K562 (cell line): ENCODE data around the gene VPS18. TPM values are rescaled to one million over a fixed set of nuclear protein-coding genes. Genes with fewer than 3 reads are reported as not detected.

Experiments
- ARID2 ChIP-seq: fragments of 450-650 bp; IDR thresholded peaks from 2 replicates; pipeline ENCODE4 v1.6.1; 2017; ENCODE audit warnings: antibody characterized with exemption, mild to moderate bottlenecking
- CBX3 ChIP-seq, 2 experiments: IDR thresholded peaks; 1 replicate in 1 of 2; 2 replicates in 1 of 2; pipeline ENCODE4 v1.6.1; 2012; ENCODE audit warnings: inconsistent platforms in 2 of 2, low read length in 2 of 2, borderline replicate concordance in 1 of 2, control low read depth in 1 of 2
- CREBBP ChIP-seq: IDR thresholded peaks from one replicate; pipeline ENCODE4 v1.6.1; 2012; ENCODE audit warnings: low read depth, mild to moderate bottlenecking, control low read depth, inconsistent platforms, low read length
- CTBP1 ChIP-seq: fragments of 450-650 bp; IDR thresholded peaks from 2 replicates; pipeline ENCODE4 v1.6.1; 2016; ENCODE audit warnings: borderline replicate concordance
- EGR1 ChIP-seq: fragments of 450-650 bp; conservative IDR thresholded peaks from 2 replicates; pipeline ENCODE4 v1.6.1; 2017; ENCODE audit warnings: mild to moderate bottlenecking
- NCOR1 ChIP-seq: fragments of 450-650 bp; IDR thresholded peaks from 2 replicates; pipeline ENCODE4 v1.6.1; 2016; ENCODE audit warnings: mild to moderate bottlenecking, moderate library complexity
- PHB2 ChIP-seq: fragments of 450-650 bp; IDR thresholded peaks from 2 replicates; pipeline ENCODE4 v1.6.1; 2017; ENCODE audit warnings: low read depth
- POLR2H ChIP-seq: IDR thresholded peaks from 2 replicates; pipeline ENCODE4 v1.6.1; 2016; ENCODE audit warnings: missing genetic modification characterization, low read depth, mild to moderate bottlenecking, control low read depth, missing compliant biosample characterization, moderate library complexity
- RAD21 ChIP-seq, 2 experiments: fragments of 250-450 bp in 1 of 2; fragments of 450-650 bp in 1 of 2; sonication (Bioruptor Pico) in 1 of 2; formaldehyde crosslinking in 1 of 2; IDR thresholded peaks in 1 of 2; conservative IDR thresholded peaks in 1 of 2; 2 replicates each; pipeline versions ENCODE4 v1.4.0 to v1.8.0; 2020 to 2022; ENCODE audit warnings: mild to moderate bottlenecking in 2 of 2, moderate library complexity in 1 of 2
- RB1 ChIP-seq: fragments of 450-650 bp; IDR thresholded peaks from 2 replicates; pipeline ENCODE4 v1.6.1; 2017; ENCODE audit warnings: low read depth, mild to moderate bottlenecking
- RBFOX2 ChIP-seq: fragments of 200-400 bp; formaldehyde crosslinking; IDR thresholded peaks from 2 replicates; pipeline ENCODE4 v1.6.1; 2017; ENCODE audit warnings: low read depth, mild to moderate bottlenecking, low read length, moderate library complexity
- RBM25 ChIP-seq: fragments of 200-400 bp; formaldehyde crosslinking; IDR thresholded peaks from 2 replicates; pipeline ENCODE4 v1.6.1; 2018; ENCODE audit warnings: low read length, low read depth, moderate library complexity; ENCODE audit not compliant: severe bottlenecking
- RCOR1 ChIP-seq, 2 experiments: IDR thresholded peaks; 2 replicates each; pipeline ENCODE4 v1.6.1; 2012; ENCODE audit warnings: low read depth in 2 of 2, low read length in 2 of 2, borderline replicate concordance in 1 of 2, improper control_type of control experiment in 1 of 2
- ZBTB17 ChIP-seq: fragments of 450-650 bp; formaldehyde crosslinking; IDR thresholded peaks from 2 replicates; pipeline ENCODE4 v1.4.0; 2020; ENCODE audit warnings: mild to moderate bottlenecking
- ZBTB5 ChIP-seq: fragments of 450-650 bp; IDR thresholded peaks from 2 replicates; pipeline ENCODE4 v1.6.1; 2017; ENCODE audit warnings: antibody characterized with exemption
- ZFP1 ChIP-seq: fragments of 450-650 bp; formaldehyde crosslinking; IDR thresholded peaks from 2 replicates; pipeline ENCODE4 v1.4.0; 2020; ENCODE audit warnings: mild to moderate bottlenecking, mixed read lengths
- ZNF174 ChIP-seq: fragments of 250-450 bp; sonication (Bioruptor Pico); IDR thresholded peaks from 2 replicates; pipeline ENCODE4 v1.4.0; 2020; ENCODE audit warnings: mild to moderate bottlenecking
- ZNF609 ChIP-seq: sonication (generic); formaldehyde crosslinking; IDR thresholded peaks from 2 replicates; pipeline ENCODE4 v1.8.1; 2023; ENCODE audit warnings: missing genetic modification reagents, mild to moderate bottlenecking, borderline replicate concordance
- ZSCAN29 ChIP-seq: fragments of 450-650 bp; IDR thresholded peaks from 2 replicates; pipeline ENCODE4 v1.6.1; 2017
- polyA plus RNA-seq, 8 experiments: library from polyadenylated mRNA; depleted of rRNA in 4 of 8; stranded (reverse) in 5 of 8; unstranded in 3 of 8; fragments of >200 nt; fragmentation: Nextera tagmentation in 2 of 8; fragmentation: Illumina TruSeq in 1 of 8; extraction: Ambion mirVana in 2 of 8; extraction: Trizol in 1 of 8; gene quantifications; 2 replicates each; pipeline versions ENCODE4 v1.2.1 to v1.2.3, GENCODE V29; 2011 to 2014; ENCODE audit warnings: inconsistent platforms in 1 of 8, missing spikeins in 1 of 8
- total RNA-seq, 7 experiments: library from RNA; depleted of rRNA in 6 of 7; stranded (reverse); fragments of >200 nt in 6 of 7; fragmentation: Illumina TruSeq in 2 of 7; extraction: Trizol in 2 of 7; gene quantifications; 2 replicates each; pipeline versions ENCODE4 v1.2.1 to v1.2.3, GENCODE V29; 2011 to 2021; ENCODE audit warnings: low replicate concordance in 1 of 7
- TF ChIP-seq, protein P1 (sequence below): sonication (generic); IDR thresholded peaks from 2 replicates; pipeline ENCODE4 v1.6.1; 2016

The VPS18 gene
- total and polyA plus RNA-seq, 9 of the 15 experiments (the other 6 are each of a cell fraction or from before 2014, with no cell fraction given) = 0.73 to 19.9 (median 8.5) TPM

- no peak for TF ChIP-seq ZNF609 (CRISPR knock-in tag)
- TF ChIP-seq, protein P1, sequence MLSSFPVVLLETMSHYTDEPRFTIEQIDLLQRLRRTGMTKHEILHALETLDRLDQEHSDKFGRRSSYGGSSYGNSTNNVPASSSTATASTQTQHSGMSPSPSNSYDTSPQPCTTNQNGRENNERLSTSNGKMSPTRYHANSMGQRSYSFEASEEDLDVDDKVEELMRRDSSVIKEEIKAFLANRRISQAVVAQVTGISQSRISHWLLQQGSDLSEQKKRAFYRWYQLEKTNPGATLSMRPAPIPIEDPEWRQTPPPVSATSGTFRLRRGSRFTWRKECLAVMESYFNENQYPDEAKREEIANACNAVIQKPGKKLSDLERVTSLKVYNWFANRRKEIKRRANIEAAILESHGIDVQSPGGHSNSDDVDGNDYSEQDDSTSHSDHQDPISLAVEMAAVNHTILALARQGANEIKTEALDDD = no peak
- TF ChIP-seq RBFOX2 = no peak
- no peak for TF ChIP-seq CBX3 (IDR thresholded peaks at IDR 0.05; ENCODE audit: borderline replicate concordance in 1 of 2, low read length in 2 of 2)
- TF ChIP-seq CREBBP = no peak
- TF ChIP-seq ZNF174 (CRISPR knock-in tag) = no peak
- TF ChIP-seq ZFP1 (CRISPR knock-in tag) = no peak
- TF ChIP-seq RB1 = 0 out of 2 replicates have a peak, but pooled peaks have one; percentile 46
- no peak for TF ChIP-seq POLR2H
- peak; percentile 62 to 82 for TF ChIP-seq RAD21 (CRISPR knock-in tag; conservative IDR thresholded peaks at IDR 0.05 in 1 of 2, IDR thresholded peaks at IDR 0.05 in 1 of 2)
- TF ChIP-seq RCOR1 (IDR thresholded peaks at IDR 0.05; ENCODE audit: borderline replicate concordance in 1 of 2, low read depth in 2 of 2, low read length in 2 of 2) = peak in 1 of 2 experiments; percentile 65; a peak in 1 of 4 replicates
- peak; percentile 17; the same call in 1 of the 2 replicates for TF ChIP-seq CTBP1
- no peak for TF ChIP-seq ARID2
- TF ChIP-seq ZBTB17 = no peak
- no peak for TF ChIP-seq ZBTB5
- TF ChIP-seq NCOR1 = no peak
- TF ChIP-seq RBM25 = no peak
- no peak for TF ChIP-seq ZSCAN29
- TF ChIP-seq EGR1 = no peak
- no peak for TF ChIP-seq PHB2
Measured at GRCh38 chr15:40891810-40892446, 2.3 kb upstream of the VPS18 start (continued).
